ENCODE results near the gene DDX23.

Gene DDX23

DNA sequence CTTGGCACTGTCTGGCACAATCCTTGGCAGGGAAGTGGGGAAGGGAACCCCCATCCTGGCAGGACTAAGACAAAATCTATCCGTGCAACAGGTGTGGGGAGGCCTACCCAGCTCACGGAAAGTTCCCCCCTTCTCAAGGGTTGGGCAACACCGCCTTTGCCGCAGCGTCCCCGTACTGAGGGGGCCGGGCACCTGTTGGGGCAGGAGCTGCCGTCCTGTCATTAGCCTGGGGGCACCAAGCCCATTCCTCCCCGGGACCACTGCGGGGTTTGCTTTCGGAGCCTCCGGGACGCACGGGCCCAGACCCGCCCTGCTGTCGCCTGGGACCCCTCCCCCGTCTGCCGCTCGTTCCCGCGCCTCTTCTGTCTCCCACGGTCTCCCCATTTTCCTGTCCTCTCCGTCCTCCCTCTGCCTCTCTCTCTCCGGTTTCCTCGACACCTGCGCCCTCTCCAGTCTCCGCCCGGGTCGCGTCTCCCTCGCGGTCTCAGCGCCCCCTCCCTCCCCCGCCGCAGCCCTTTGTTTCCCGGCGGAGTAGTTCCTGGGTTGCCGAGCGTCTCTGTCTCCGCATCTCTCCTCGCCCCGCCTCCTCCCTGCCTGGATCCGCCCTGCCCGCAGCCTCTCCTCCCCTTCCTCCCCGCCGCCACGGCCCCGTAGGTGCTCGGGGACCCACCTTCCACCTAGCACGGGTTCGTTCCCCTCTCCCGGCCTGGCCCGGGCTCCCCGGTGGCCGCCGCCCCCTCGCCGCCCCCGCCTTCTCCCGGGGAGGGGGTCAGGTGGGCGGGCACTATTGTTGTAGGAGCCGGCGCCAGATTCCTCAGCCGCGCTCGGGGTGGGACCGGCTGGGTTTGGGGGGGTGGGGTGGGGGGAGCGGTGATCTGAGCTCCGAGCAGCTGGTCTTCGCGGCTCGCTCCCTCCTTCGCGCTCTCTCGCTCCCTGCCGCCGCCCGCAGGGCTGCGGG lies 33.8 kb downstream of the DDX23 start, which contains the start of gene CACNB3:
CACNB3 (plus strand) TSS at position 624 of the 958 bp plus-strand sequence. CDS start 434 bp downstream, outside the sequence.
- Histone ChIP-seq H3K9me3 (ENCODE audit: control insufficient read depth, insufficient read depth, low read length) (no peaks in the 10 kb centered on the region), H3K4me3 (ENCODE audit: low read length) (peak within 1 kb of the TSS; percentile 83), H4K20me1 (ENCODE audit: control insufficient read depth, insufficient read depth, low read depth, low read length) (no peaks in the 10 kb centered on the region), H3K79me2 (ENCODE audit: control insufficient read depth, low read length) (no peaks in the 10 kb centered on the region), H3K4me1 (ENCODE audit: control insufficient read depth, low read length) (peaks cover 33% of the 10 kb centered on the region), H3F3A (ENCODE audit: control insufficient read depth, insufficient read depth) (peaks cover 10% of the 10 kb centered on the region; the same call in 1 of the 2 replicates), H3K4me2 (ENCODE audit: low read length) (peak within 1 kb of the TSS; percentile 80), H3K9me2 (replicated peaks; ENCODE audit: control insufficient read depth, low read length) (no peaks in the 10 kb centered on the region), H3K36me3 (ENCODE audit: control insufficient read depth, low read length) (no peaks in the 10 kb centered on the region), H3K27me3 (ENCODE audit: control insufficient read depth, low read length) (peaks cover 24% of the 10 kb centered on the region), H3K27ac (ENCODE audit: low read depth, low read length) (no peak within 1 kb of the TSS)
- TF ChIP-seq, protein P1, sequence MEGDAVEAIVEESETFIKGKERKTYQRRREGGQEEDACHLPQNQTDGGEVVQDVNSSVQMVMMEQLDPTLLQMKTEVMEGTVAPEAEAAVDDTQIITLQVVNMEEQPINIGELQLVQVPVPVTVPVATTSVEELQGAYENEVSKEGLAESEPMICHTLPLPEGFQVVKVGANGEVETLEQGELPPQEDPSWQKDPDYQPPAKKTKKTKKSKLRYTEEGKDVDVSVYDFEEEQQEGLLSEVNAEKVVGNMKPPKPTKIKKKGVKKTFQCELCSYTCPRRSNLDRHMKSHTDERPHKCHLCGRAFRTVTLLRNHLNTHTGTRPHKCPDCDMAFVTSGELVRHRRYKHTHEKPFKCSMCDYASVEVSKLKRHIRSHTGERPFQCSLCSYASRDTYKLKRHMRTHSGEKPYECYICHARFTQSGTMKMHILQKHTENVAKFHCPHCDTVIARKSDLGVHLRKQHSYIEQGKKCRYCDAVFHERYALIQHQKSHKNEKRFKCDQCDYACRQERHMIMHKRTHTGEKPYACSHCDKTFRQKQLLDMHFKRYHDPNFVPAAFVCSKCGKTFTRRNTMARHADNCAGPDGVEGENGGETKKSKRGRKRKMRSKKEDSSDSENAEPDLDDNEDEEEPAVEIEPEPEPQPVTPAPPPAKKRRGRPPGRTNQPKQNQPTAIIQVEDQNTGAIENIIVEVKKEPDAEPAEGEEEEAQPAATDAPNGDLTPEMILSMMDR (IDR thresholded peaks at IDR 0.05; ENCODE audit: low read depth, low read length, poor library complexity, severe bottlenecking), result no peak

DNA sequence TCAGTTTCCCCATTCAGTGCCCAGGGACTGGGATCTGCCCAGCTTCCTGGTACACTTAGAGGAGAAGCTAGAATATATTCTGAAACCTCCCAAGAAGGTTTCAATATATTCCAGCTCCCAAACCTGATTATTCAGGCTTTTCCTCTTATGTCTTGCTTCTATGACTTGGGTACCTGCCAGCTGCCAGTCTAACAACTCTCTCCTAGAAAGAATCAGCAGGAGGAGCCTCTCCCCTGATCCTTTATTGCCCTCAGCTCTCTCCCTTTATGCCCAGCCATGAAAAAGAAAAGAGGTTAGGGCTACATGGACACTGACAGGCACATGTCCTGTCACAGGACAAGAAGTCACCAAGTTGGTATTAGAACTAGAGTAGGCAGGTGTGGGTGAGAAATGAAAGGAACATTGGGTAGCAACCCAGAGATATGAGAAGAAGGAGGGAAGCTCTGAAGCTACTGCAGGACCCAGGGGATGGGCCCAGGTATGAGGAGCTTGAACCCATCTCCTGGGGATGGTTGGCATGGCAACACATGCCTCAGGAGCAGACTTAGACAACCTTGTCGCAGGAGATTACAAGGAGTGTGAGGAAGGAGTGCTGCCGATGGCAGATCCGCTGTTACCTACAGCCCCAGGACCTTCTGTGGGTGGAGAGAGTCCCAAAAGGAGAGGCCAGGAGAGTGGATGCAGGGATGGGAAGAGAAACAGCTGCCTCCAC lies 35.7 kb downstream of the DDX23 start:
- peak overlapping the region; percentile 76 for H3K4me3 ChIP-seq (ENCODE audit: low read length)
- H3K27me3 ChIP-seq (ENCODE audit: control insufficient read depth, low read length), result peaks cover 20% of the 10 kb centered on the region
- no peak for TF ChIP-seq EZH2phosphoT487 (IDR thresholded peaks at IDR 0.05; ENCODE audit: borderline replicate concordance, low read length)
- TF ChIP-seq, protein P1 (IDR thresholded peaks at IDR 0.05; ENCODE audit: low read depth, low read length, poor library complexity, severe bottlenecking), result no peak
- H3K4me2 ChIP-seq (ENCODE audit: low read length), result peak overlapping the region; percentile 86
- H3K36me3 ChIP-seq (ENCODE audit: control insufficient read depth, low read length), result no peaks in the 10 kb centered on the region
- H3K9me3 ChIP-seq (ENCODE audit: control insufficient read depth, insufficient read depth, low read length), result no peaks in the 10 kb centered on the region
- no peak overlapping the region for H3K27ac ChIP-seq (ENCODE audit: low read depth, low read length)
- no peaks in the 10 kb centered on the region for H4K20me1 ChIP-seq (ENCODE audit: control insufficient read depth, insufficient read depth, low read depth, low read length)
- H3K4me1 ChIP-seq (ENCODE audit: control insufficient read depth, low read length), result peaks cover 33% of the 10 kb centered on the region
- H3K79me2 ChIP-seq (ENCODE audit: control insufficient read depth, low read length), result no peaks in the 10 kb centered on the region
- no peaks in the 10 kb centered on the region for H3K9me2 ChIP-seq (replicated peaks; ENCODE audit: control insufficient read depth, low read length)
- peaks cover 10% of the 10 kb centered on the region; the same call in 1 of the 2 replicates for H3F3A ChIP-seq (ENCODE audit: control insufficient read depth, insufficient read depth)

DNA sequence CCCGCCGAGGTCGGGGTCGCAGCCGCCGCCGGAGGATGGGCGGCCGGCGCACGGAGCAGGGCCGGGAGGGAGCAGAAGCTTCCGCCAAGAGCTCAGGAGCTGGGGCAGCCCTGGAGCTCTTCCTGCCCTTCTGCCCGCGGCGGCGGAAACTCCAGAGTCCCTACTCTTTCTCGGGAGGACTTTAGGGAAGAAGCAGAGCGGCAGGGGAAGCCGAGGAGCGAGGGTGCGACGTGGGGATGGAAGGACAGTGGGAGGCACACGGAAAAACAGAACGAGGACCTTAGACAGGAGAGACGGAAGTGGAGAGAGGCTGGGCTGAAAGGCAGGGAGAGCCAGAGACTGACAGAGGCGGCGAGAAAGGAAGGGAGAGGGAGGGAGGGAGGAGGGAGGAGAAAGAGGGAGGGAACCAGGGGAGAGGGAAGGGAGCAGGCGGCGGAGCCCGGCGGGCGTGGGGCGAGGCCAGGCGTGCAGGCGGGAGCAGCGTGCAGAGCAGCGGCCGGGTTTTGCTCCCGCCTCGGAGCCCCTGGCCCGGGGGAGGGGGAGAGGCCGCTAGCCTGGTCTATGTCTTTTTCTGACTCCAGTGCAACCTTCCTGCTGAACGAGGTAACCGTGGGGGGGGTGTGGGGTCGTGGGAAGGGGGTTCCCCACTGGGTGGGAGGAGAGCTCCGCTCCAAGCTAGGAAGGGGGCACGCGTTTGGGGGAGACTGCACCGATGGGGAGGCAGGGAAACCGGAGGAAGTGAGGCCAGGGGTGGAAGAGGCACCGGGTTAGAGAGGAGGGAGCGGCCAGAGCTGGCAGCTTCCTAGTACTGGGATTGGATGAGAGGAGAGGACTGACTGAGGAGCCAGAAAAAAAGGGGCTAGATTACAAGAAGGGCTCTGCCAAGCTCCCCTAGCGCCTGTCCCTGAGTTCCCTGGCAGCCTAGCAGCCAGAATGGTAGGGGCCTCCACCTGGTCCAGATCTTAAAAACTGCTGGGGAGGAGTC lies 36.5 kb downstream of the DDX23 start:
- Histone ChIP-seq H3K4me1 (ENCODE audit: control insufficient read depth, low read length) (peaks cover 33% of the 10 kb centered on the region), H3K4me3 (ENCODE audit: low read length) (peak overlapping the region; percentile 76), H3K9me3 (ENCODE audit: control insufficient read depth, insufficient read depth, low read length) (no peaks in the 10 kb centered on the region), H3K36me3 (ENCODE audit: control insufficient read depth, low read length) (no peaks in the 10 kb centered on the region), H3F3A (ENCODE audit: control insufficient read depth, insufficient read depth) (peaks cover 10% of the 10 kb centered on the region; the same call in 1 of the 2 replicates), H3K27ac (ENCODE audit: low read depth, low read length) (peak overlapping the region; percentile 79), H4K20me1 (ENCODE audit: control insufficient read depth, insufficient read depth, low read depth, low read length) (no peaks in the 10 kb centered on the region), H3K27me3 (ENCODE audit: control insufficient read depth, low read length) (peaks cover 20% of the 10 kb centered on the region), H3K9me2 (replicated peaks; ENCODE audit: control insufficient read depth, low read length) (no peaks in the 10 kb centered on the region), H3K4me2 (ENCODE audit: low read length) (peak overlapping the region; percentile 86), H3K79me2 (ENCODE audit: control insufficient read depth, low read length) (no peaks in the 10 kb centered on the region)
- TF ChIP-seq, protein P1 (IDR thresholded peaks at IDR 0.05; ENCODE audit: low read depth, low read length, poor library complexity, severe bottlenecking), result no peak

Data from DOHH2 (cell line).